ENCODE measurements around the gene STK39.

DNA sequence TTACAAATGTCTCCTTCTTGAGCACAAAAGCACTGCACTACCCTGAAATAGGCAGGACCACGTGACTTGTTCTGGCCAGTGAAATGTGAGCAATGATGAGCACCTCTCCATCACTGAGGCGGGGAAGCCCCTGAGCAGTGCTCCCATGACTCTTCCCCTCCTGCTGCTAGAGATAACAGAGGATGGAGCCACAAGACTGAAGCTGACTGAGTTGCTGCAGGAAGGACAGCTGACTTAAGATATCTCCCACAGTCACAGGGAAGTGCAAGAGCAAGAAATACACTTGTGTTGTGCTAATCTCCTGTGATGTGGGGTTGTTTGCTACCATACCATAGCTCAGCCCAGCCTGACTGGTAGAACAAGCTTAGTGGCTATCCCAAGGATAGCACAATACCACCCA lies 38.7 kb downstream of the STK39 start:
- no peak for TF ChIP-seq POLR2A (IDR thresholded peaks at IDR 0.05)
- TF ChIP-seq, protein P1, sequence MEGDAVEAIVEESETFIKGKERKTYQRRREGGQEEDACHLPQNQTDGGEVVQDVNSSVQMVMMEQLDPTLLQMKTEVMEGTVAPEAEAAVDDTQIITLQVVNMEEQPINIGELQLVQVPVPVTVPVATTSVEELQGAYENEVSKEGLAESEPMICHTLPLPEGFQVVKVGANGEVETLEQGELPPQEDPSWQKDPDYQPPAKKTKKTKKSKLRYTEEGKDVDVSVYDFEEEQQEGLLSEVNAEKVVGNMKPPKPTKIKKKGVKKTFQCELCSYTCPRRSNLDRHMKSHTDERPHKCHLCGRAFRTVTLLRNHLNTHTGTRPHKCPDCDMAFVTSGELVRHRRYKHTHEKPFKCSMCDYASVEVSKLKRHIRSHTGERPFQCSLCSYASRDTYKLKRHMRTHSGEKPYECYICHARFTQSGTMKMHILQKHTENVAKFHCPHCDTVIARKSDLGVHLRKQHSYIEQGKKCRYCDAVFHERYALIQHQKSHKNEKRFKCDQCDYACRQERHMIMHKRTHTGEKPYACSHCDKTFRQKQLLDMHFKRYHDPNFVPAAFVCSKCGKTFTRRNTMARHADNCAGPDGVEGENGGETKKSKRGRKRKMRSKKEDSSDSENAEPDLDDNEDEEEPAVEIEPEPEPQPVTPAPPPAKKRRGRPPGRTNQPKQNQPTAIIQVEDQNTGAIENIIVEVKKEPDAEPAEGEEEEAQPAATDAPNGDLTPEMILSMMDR (IDR thresholded peaks at IDR 0.05): no peak

Data from right lobe of liver (tissue), 4 donors.